ENCODE measurements around the gene CPNE8.
A peak's percentile ranks its signal among the peaks of the same experiment; 100 is the strongest.

The CPNE8 gene

GRCh38 chr12:38847247-38847646, 58.1 kb downstream of the CPNE8 start:
- Histone ChIP-seq H2AFZ (ENCODE audit: low read depth, low read length) (no peak overlapping the region), H3K36me3 (ENCODE audit: insufficient read depth, low read length) (no peaks in the 10 kb centered on the region), H3K27me3 (ENCODE audit: insufficient read depth, low read length) (no peaks in the 10 kb centered on the region), H3K4me1 (ENCODE audit: insufficient read depth, low read length) (no peaks in the 10 kb centered on the region), H3K9me3 (ENCODE audit: low read length) (no peaks in the 10 kb centered on the region), H3K4me3 (ENCODE audit: low read length) (no peak overlapping the region)

DNA sequence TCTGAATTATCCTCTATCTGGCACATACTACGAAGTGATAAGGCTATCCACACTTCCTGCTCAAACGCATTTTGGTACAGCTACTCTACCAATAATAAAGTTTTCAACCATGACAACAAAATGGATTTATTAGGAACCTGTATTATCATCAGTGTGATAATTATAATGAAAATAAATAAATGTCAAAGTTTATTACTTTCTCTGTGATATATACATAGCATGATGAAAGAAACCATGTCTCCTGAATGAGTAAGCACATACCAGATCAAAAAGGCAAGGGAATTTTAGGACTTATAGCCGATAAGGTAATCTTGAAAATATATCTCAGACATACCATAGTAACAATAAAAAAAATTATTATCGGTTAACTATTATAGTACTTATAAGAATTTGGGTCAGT, 61.1 kb downstream of the CPNE8 start:
- H3K4me1 ChIP-seq (ENCODE audit: insufficient read depth, low read length): no peaks in the 10 kb centered on the region

DNA sequence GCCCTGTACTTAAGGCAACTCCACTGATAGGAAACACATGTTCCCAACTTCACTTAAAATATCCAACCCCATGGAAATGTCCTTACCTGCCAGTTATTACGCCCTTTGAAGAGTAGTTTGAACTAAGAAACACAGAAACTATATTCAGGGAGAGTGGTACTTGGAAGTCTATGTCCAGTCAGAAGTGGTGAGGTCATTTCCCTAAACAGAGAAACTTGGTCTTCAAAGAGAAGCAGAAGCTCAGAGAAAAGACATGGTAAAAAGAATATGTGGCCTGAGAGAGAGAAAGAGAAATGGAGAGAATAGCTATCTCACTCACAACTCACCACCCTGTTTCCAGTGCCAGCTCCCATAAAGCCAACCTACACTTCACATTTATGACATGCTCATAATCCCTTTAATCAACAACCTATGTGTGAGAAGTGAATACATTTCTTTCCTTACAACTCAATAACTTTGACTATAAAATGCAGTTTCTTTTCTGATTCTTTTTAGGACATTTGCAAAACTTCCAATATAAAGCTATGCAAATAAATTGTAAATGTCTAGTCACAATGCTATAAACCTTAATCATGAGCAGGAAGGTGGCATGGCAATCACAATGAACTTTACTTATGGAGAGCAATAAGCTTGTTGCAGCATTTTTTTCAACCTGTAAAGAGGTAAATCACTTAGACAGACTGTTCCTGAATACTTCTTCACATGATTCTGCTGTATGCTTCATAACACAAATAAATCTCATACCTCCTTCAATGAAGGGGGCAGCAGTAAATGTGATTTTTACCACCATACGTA, 67.1 kb downstream of the CPNE8 start:
- Histone ChIP-seq H3K9me3 (ENCODE audit: low read length) (no peaks in the 10 kb centered on the region), H3K4me1 (ENCODE audit: insufficient read depth, low read length) (no peaks in the 10 kb centered on the region), H3K27me3 (ENCODE audit: insufficient read depth, low read length) (no peaks in the 10 kb centered on the region), H3K36me3 (ENCODE audit: insufficient read depth, low read length) (no peaks in the 10 kb centered on the region), H2AFZ (ENCODE audit: low read depth, low read length) (no peak overlapping the region), H3K4me3 (ENCODE audit: low read length) (no peak overlapping the region)

More for the DNA sequence above, 61.1 kb downstream of the CPNE8 start:
- Histone ChIP-seq H3K4me3 (ENCODE audit: low read length) (no peak overlapping the region), H3K36me3 (ENCODE audit: insufficient read depth, low read length) (no peaks in the 10 kb centered on the region), H2AFZ (ENCODE audit: low read depth, low read length) (no peak overlapping the region), H3K27me3 (ENCODE audit: insufficient read depth, low read length) (no peaks in the 10 kb centered on the region), H3K9me3 (ENCODE audit: low read length) (no peaks in the 10 kb centered on the region)

- no peaks in the 10 kb centered on the region for H3K4me1 ChIP-seq (ENCODE audit: insufficient read depth, low read length)
- no peaks in the 10 kb centered on the region for H3K27me3 ChIP-seq (ENCODE audit: insufficient read depth, low read length)
- H3K9me3 ChIP-seq (ENCODE audit: low read length): no peaks in the 10 kb centered on the region
- no peak overlapping the region for H3K4me3 ChIP-seq (ENCODE audit: low read length)
- no peak overlapping the region for H2AFZ ChIP-seq (ENCODE audit: low read depth, low read length)
- no peaks in the 10 kb centered on the region for H3K36me3 ChIP-seq (ENCODE audit: insufficient read depth, low read length)
These were observed 73.7 kb downstream of the CPNE8 start for GRCh38 chr12:38831715-38832114.

DNA sequence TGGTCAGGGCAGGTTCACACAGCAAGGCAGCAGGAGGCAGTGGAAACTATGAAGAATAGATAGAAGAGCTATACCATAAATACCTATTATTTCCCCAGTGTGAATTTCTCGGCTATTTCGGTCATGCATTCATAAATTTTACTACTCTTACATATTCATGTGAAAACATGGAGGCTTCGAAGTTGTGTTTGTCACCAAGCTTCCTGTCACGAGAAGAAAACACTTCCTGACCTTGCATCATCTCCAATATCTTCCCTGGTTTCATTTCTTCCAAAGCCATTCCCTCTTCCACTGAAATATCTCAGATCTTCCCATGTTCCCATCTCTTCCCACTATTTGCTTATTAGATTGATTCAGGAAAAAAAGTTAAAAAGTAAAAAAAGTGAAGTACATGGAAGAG, 80.4 kb downstream of the CPNE8 start:
- H3K4me3 ChIP-seq (ENCODE audit: low read length): no peak overlapping the region
- no peaks in the 10 kb centered on the region for H3K9me3 ChIP-seq (ENCODE audit: low read length)
- H3K27me3 ChIP-seq (ENCODE audit: insufficient read depth, low read length): no peaks in the 10 kb centered on the region
- peaks cover 10% of the 10 kb centered on the region for H3K4me1 ChIP-seq (ENCODE audit: insufficient read depth, low read length)
- H3K36me3 ChIP-seq (ENCODE audit: insufficient read depth, low read length): no peaks in the 10 kb centered on the region
- H2AFZ ChIP-seq (ENCODE audit: low read depth, low read length): no peak overlapping the region

DNA sequence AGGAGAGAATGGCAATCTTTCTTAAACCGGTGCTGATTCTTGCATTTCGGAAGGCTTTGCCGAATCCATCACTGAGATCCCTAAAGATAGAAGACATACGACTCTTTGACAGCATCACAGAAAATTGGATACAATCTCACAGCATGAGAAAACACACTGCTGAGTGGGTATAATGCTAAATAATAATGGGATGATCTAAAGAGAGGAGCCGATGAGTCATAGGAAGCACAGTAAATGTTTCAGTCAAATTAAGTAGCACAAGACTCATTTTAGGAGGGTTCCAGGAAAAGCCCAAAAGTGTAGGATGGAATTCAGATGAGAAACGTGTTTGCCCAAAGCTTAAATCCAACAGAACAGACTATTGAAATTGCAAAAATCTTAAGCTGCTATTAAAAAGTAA, 81.7 kb downstream of the CPNE8 start:
- H3K9me3 ChIP-seq (ENCODE audit: low read length): no peaks in the 10 kb centered on the region
- H2AFZ ChIP-seq (ENCODE audit: low read depth, low read length): no peak overlapping the region

GRCh38 chr12:38823314-38823713, 82.1 kb downstream of the CPNE8 start:
- Histone ChIP-seq H3K27me3 (ENCODE audit: insufficient read depth, low read length) (no peaks in the 10 kb centered on the region), H3K9me3 (ENCODE audit: low read length) (no peaks in the 10 kb centered on the region), H2AFZ (ENCODE audit: low read depth, low read length) (no peak overlapping the region)

More for the DNA sequence above, 81.7 kb downstream of the CPNE8 start:
- no peaks in the 10 kb centered on the region for H3K27me3 ChIP-seq (ENCODE audit: insufficient read depth, low read length)
- peaks cover 10% of the 10 kb centered on the region for H3K4me1 ChIP-seq (ENCODE audit: insufficient read depth, low read length)
- H3K4me3 ChIP-seq (ENCODE audit: low read length): peak overlapping the region; percentile 9
- H3K36me3 ChIP-seq (ENCODE audit: insufficient read depth, low read length): no peaks in the 10 kb centered on the region

DNA sequence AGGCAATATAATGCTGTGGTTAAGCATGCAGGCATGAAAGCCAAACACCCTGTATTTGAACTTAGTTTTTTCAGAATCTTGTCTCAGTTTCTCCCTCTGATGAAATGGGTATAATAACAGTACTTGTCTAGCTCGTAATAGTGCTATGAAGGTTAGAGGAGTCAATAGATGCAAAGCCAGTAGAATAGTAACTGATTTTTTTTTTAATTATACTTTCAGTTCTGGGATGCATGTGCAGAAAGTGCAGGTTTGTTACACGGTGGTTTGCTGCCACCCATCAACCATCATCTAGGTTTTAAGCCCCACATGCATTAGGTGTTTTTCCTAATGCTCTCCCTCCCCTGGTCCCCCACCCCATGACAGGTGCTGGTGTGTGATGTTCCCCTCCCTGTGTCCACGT, 87.4 kb downstream of the CPNE8 start:
- H2AFZ ChIP-seq (ENCODE audit: low read depth, low read length): no peak overlapping the region
- H3K27me3 ChIP-seq (ENCODE audit: insufficient read depth, low read length): no peaks in the 10 kb centered on the region
- H3K36me3 ChIP-seq (ENCODE audit: insufficient read depth, low read length): no peaks in the 10 kb centered on the region
- no peaks in the 10 kb centered on the region for H3K9me3 ChIP-seq (ENCODE audit: low read length)
- H3K4me3 ChIP-seq (ENCODE audit: low read length): no peak overlapping the region
- peaks cover under 1% of the 10 kb centered on the region for H3K4me1 ChIP-seq (ENCODE audit: insufficient read depth, low read length)

More at GRCh38 chr12:38823314-38823713, 82.1 kb downstream of the CPNE8 start:
- peaks cover 10% of the 10 kb centered on the region for H3K4me1 ChIP-seq (ENCODE audit: insufficient read depth, low read length)
- no peaks in the 10 kb centered on the region for H3K36me3 ChIP-seq (ENCODE audit: insufficient read depth, low read length)
- H3K4me3 ChIP-seq (ENCODE audit: low read length): peak overlapping the region; percentile 9

DNA sequence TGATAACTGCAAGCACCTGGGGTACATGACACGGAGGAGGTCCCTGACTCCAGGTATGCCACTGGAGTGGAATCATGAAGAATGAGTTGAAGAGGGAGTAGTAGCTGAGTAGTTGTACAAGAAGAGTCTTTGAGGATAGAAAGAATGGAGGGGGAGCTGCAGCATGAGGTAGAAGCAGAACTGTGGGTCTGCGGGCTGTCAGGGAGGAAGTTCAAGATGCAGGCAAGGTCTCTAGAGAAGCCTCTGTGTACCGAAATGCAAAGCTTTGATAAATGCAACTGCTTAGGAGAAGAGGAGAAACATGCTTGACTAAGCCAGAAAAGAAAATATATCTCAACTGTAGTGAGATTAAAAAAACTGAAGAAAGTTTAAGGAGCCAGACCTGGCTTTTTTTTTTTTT, 91.5 kb downstream of the CPNE8 start:
- H3K36me3 ChIP-seq (ENCODE audit: insufficient read depth, low read length): no peaks in the 10 kb centered on the region
- no peak overlapping the region for H3K4me3 ChIP-seq (ENCODE audit: low read length)
- H2AFZ ChIP-seq (ENCODE audit: low read depth, low read length): no peak overlapping the region
- no peaks in the 10 kb centered on the region for H3K27me3 ChIP-seq (ENCODE audit: insufficient read depth, low read length)
- no peaks in the 10 kb centered on the region for H3K9me3 ChIP-seq (ENCODE audit: low read length)
- no peaks in the 10 kb centered on the region for H3K4me1 ChIP-seq (ENCODE audit: insufficient read depth, low read length)

GRCh38 chr12:38811814-38812356, 93.5 kb downstream of the CPNE8 start:
- H2AFZ ChIP-seq (ENCODE audit: low read depth, low read length): no peak overlapping the region
- no peaks in the 10 kb centered on the region for H3K27me3 ChIP-seq (ENCODE audit: insufficient read depth, low read length)
- no peak overlapping the region for H3K4me3 ChIP-seq (ENCODE audit: low read length)
- no peaks in the 10 kb centered on the region for H3K36me3 ChIP-seq (ENCODE audit: insufficient read depth, low read length)
- H3K4me1 ChIP-seq (ENCODE audit: insufficient read depth, low read length): no peaks in the 10 kb centered on the region
- no peaks in the 10 kb centered on the region for H3K9me3 ChIP-seq (ENCODE audit: low read length)

DNA sequence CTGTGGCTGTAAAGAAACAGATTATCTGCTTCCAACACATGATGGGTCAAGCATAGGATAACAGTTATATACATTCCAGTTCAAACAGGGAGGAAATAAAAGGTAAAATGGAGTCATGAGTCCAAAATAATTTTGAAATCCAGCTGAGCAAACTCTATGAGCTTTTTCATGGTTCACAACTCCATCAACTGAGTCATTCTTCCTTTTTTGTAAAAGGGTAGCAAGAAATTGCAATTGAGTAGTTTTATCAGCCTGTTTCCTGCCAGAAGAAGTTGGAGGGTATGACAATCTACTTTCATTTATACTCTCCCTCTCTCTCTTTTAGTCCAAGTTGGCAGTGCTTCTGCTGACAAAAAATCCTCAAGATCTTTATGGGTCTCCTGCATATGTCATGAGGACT, 95.6 kb downstream of the CPNE8 start:
- Histone ChIP-seq H3K9me3 (ENCODE audit: low read length) (no peaks in the 10 kb centered on the region), H3K4me3 (ENCODE audit: low read length) (no peak overlapping the region), H3K27me3 (ENCODE audit: insufficient read depth, low read length) (no peaks in the 10 kb centered on the region), H2AFZ (ENCODE audit: low read depth, low read length) (no peak overlapping the region), H3K4me1 (ENCODE audit: insufficient read depth, low read length) (no peaks in the 10 kb centered on the region), H3K36me3 (ENCODE audit: insufficient read depth, low read length) (no peaks in the 10 kb centered on the region)

DNA sequence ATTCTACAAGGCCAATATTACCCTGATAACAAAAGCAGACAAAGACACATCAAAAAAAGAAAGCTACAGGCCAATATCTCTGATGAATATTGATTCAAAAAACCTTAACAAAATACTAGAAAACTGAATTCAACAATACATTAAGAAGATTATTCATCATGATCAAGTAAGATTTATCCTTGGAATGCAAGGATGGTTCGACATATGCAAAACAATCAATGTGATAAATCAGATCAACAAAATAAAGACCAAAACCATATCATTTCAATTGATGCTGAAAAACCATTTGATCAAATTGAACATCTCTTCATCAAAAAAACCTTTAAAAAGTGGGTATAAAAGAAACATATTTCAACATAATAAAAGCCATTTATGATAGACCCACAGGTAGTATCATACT, 117.3 kb downstream of the CPNE8 start:
- no peaks in the 10 kb centered on the region for H3K4me1 ChIP-seq (ENCODE audit: insufficient read depth, low read length)
- no peak overlapping the region for H2AFZ ChIP-seq (ENCODE audit: low read depth, low read length)
- H3K27me3 ChIP-seq (ENCODE audit: insufficient read depth, low read length): no peaks in the 10 kb centered on the region
- no peaks in the 10 kb centered on the region for H3K36me3 ChIP-seq (ENCODE audit: insufficient read depth, low read length)
- no peak overlapping the region for H3K4me3 ChIP-seq (ENCODE audit: low read length)
- no peaks in the 10 kb centered on the region for H3K9me3 ChIP-seq (ENCODE audit: low read length)

DNA sequence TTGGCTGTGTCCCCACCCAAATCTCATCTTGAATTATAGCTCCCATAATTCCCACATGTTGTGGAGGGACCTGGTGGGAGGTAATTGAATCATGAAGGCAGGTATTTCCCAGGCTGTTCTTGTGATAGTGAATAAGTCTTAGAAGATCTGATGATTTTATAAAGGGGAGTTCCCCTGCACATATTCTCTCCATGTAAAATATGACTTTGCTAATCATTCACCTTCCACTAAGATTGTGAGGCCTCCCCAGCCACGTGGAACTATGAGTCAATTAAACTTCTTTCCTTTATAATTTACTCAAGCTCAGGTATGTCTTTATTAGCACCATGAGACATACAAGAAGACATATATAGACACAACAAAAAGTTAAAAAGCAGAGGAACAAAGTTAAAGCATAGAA, 120.0 kb downstream of the CPNE8 start:
- Histone ChIP-seq H3K27me3 (ENCODE audit: insufficient read depth, low read length) (no peaks in the 10 kb centered on the region), H2AFZ (ENCODE audit: low read depth, low read length) (no peak overlapping the region), H3K4me1 (ENCODE audit: insufficient read depth, low read length) (no peaks in the 10 kb centered on the region), H3K9me3 (ENCODE audit: low read length) (no peaks in the 10 kb centered on the region), H3K4me3 (ENCODE audit: low read length) (no peak overlapping the region), H3K36me3 (ENCODE audit: insufficient read depth, low read length) (no peaks in the 10 kb centered on the region)

- no peaks in the 10 kb centered on the region for H3K36me3 ChIP-seq (ENCODE audit: insufficient read depth, low read length)
- H3K4me1 ChIP-seq (ENCODE audit: insufficient read depth, low read length): no peaks in the 10 kb centered on the region
- H2AFZ ChIP-seq (ENCODE audit: low read depth, low read length): no peak overlapping the region
- H3K9me3 ChIP-seq (ENCODE audit: low read length): no peaks in the 10 kb centered on the region
- no peak overlapping the region for H3K4me3 ChIP-seq (ENCODE audit: low read length)
- H3K27me3 ChIP-seq (ENCODE audit: insufficient read depth, low read length): no peaks in the 10 kb centered on the region
These were observed 122.1 kb downstream of the CPNE8 start for GRCh38 chr12:38783304-38783703.

Data from neuron (in vitro differentiated cells).